Left ventricle myocardium inferior (tissue), 1 donor: Measurements from ENCODE around the gene DCLK3. TPM values are rescaled to one million over a fixed set of nuclear protein-coding genes. Genes with fewer than 3 reads are reported as not detected.

ENCODE experiments used
- DNase-seq: peaks from one replicate; pipeline ENCODE4 v3.0.0-alpha.2; 2020
- H3K27ac ChIP-seq: fragments of 200-600 bp; replicated peaks from 2 replicates; pipeline ENCODE4 v1.8.0; 2021
- H3K27me3 ChIP-seq: fragments of 200-600 bp; 2 replicates; pipeline ENCODE4 v1.8.0; 2021; ENCODE audit warnings: low read depth
- H3K36me3 ChIP-seq: fragments of 200-600 bp; 2 replicates; pipeline ENCODE4 v1.8.0; 2021
- H3K4me1 ChIP-seq: fragments of 200-600 bp; 2 replicates; pipeline ENCODE4 v1.8.0; 2021
- H3K4me3 ChIP-seq: fragments of 200-600 bp; 2 replicates; pipeline ENCODE4 v1.8.0; 2021; ENCODE audit warnings: mild to moderate bottlenecking, moderate library complexity
- H3K9me3 ChIP-seq: fragments of 200-600 bp; replicated peaks from 2 replicates; pipeline ENCODE4 v1.8.0; 2021
- CTCF ChIP-seq: fragments of 200-600 bp; IDR thresholded peaks from 2 replicates; pipeline ENCODE4 v1.8.0; 2021; ENCODE audit warnings: antibody characterized with exemption, mild to moderate bottlenecking, borderline replicate concordance
- intact Hi-C: fragments of 100-400 bp; cut with micrococcal nuclease; formaldehyde crosslinking; loops from one replicate; pipeline ENCODE4 v1.11.0; 2022
- total RNA-seq: library from RNA; stranded (reverse); fragmentation: NEBNext Ultra II Directional; extraction: Animal tissue kit (Norgen Biotek cat#: 25700); gene quantifications from one replicate; pipeline ENCODE4 v1.2.1, GENCODE V29; 2021
- donor health status: DM: no; HTN: yes; CAD: no; lungs with severe emphysema.

Gene DCLK3
- total RNA-seq, 1 donor from 2014 or later, result 0.16 TPM

- TF ChIP-seq CTCF, result peak; percentile 38
- no peak overlapping the region for H3K27ac ChIP-seq
- no peak for DNase-seq
- H3K9me3 ChIP-seq, result no peaks in the 10 kb centered on the region
- intact Hi-C loops, result no loop called here
- H3K27me3 ChIP-seq, result no peaks in the 10 kb centered on the region
- no peaks in the 10 kb centered on the region for H3K36me3 ChIP-seq
- no peaks in the 10 kb centered on the region for H3K4me1 ChIP-seq
- no peak overlapping the region for H3K4me3 ChIP-seq
Measured at GRCh38 chr3:36792342-36792741, 28.0 kb upstream of the DCLK3 start.

GRCh38 chr3:36790765-36791164 is 26.4 kb upstream of the DCLK3 start:
- Histone ChIP-seq H3K9me3 (no peaks in the 10 kb centered on the region), H3K36me3 (no peaks in the 10 kb centered on the region), H3K4me3 (no peak overlapping the region), H3K4me1 (no peaks in the 10 kb centered on the region), H3K27me3 (no peaks in the 10 kb centered on the region), H3K27ac (no peak overlapping the region)
- no peak for DNase-seq
- intact Hi-C loops, result no loop called here
- no peak for TF ChIP-seq CTCF

- Histone ChIP-seq H3K27me3 (no peaks in the 10 kb centered on the region), H3K4me3 (no peak overlapping the region), H3K36me3 (no peaks in the 10 kb centered on the region), H3K4me1 (peaks cover 8% of the 10 kb centered on the region), H3K9me3 (no peaks in the 10 kb centered on the region), H3K27ac (no peak overlapping the region)
- no peak for TF ChIP-seq CTCF
- DNase-seq, result peak; percentile 21
- intact Hi-C loops, result no loop called here
Measured at GRCh38 chr3:36786921-36787890, 22.9 kb upstream of the DCLK3 start.

GRCh38 chr3:36784138-36784635 is 19.8 kb upstream of the DCLK3 start:
- DNase-seq, result no peak
- Histone ChIP-seq H3K4me1 (peaks cover 8% of the 10 kb centered on the region), H3K27me3 (no peaks in the 10 kb centered on the region), H3K9me3 (peaks cover 1% of the 10 kb centered on the region), H3K4me3 (no peak overlapping the region), H3K27ac (peak overlapping the region; percentile 73), H3K36me3 (no peaks in the 10 kb centered on the region)
- no peak for TF ChIP-seq CTCF
- intact Hi-C loops, result no loop called here

GRCh38 chr3:36777424-36778218 is 13.3 kb upstream of the DCLK3 start:
- no peaks in the 10 kb centered on the region for H3K36me3 ChIP-seq
- H3K27me3 ChIP-seq, result no peaks in the 10 kb centered on the region
- DNase-seq, result no peak
- H3K4me3 ChIP-seq, result no peak overlapping the region
- H3K9me3 ChIP-seq, result peaks cover 4% of the 10 kb centered on the region
- H3K27ac ChIP-seq, result no peak overlapping the region
- intact Hi-C loops, result no loop called here
- TF ChIP-seq CTCF, result no peak
- peaks cover 18% of the 10 kb centered on the region for H3K4me1 ChIP-seq
